HEK293T (cell line): ENCODE data around the gene FADD.

ENCODE experiments used
- CTCF ChIA-PET: fragments of 350-600 bp; formaldehyde crosslinking; extraction: SDS; loops from one replicate; lab custom pipeline; 2021; ENCODE audit warnings: antibody characterized with exemption, inconsistent platforms; lab: Yijun Ruan, JAX
- POLR2A ChIA-PET: fragments of 350-600 bp; formaldehyde crosslinking; extraction: SDS; loops from one replicate; lab custom pipeline; 2020; ENCODE audit warnings: antibody characterized with exemption, inconsistent platforms; lab: Yijun Ruan, JAX
- DNase-seq: peaks from one replicate; pipeline ENCODE4 v3.0.0; 2012; ENCODE audit warnings: mixed read lengths; ENCODE audit errors: extremely low spot score
- ARNT ChIP-seq: fragments of 450-650 bp; IDR thresholded peaks from 2 replicates; pipeline ENCODE4 v1.6.1; 2017; ENCODE audit warnings: mild to moderate bottlenecking
- BHLHE40 ChIP-seq: fragments of 450-650 bp; IDR thresholded peaks from 2 replicates; pipeline ENCODE4 v1.6.1; 2016; ENCODE audit warnings: mild to moderate bottlenecking, moderate library complexity, borderline replicate concordance
- CTBP1 ChIP-seq: fragments of 450-650 bp; IDR thresholded peaks from 2 replicates; pipeline ENCODE4 v1.6.1; 2016; ENCODE audit warnings: borderline replicate concordance
- ELF4 ChIP-seq: fragments of 450-650 bp; IDR thresholded peaks from 2 replicates; pipeline ENCODE4 v1.6.1; 2017; ENCODE audit warnings: antibody characterized with exemption
- FOXA1 ChIP-seq: fragments of 450-650 bp; IDR thresholded peaks from 2 replicates; pipeline ENCODE4 v1.6.1; 2016; ENCODE audit warnings: mild to moderate bottlenecking
- FOXK2 ChIP-seq: fragments of 450-650 bp; IDR thresholded peaks from 2 replicates; pipeline ENCODE4 v1.6.1; 2016; ENCODE audit warnings: mild to moderate bottlenecking
- FOXM1 ChIP-seq: fragments of 450-650 bp; IDR thresholded peaks from 2 replicates; pipeline ENCODE4 v1.6.1; 2017; ENCODE audit warnings: mild to moderate bottlenecking, borderline replicate concordance
- HDGF ChIP-seq: fragments of 450-650 bp; IDR thresholded peaks from 2 replicates; pipeline ENCODE4 v1.6.1; 2017; ENCODE audit warnings: antibody characterized with exemption, borderline replicate concordance
- L3MBTL2 ChIP-seq: fragments of 450-650 bp; conservative IDR thresholded peaks from 2 replicates; pipeline ENCODE4 v1.6.1; 2016; ENCODE audit warnings: mild to moderate bottlenecking
- LEF1 ChIP-seq: fragments of 450-650 bp; IDR thresholded peaks from 2 replicates; pipeline ENCODE4 v1.6.1; 2017; ENCODE audit warnings: mild to moderate bottlenecking, borderline replicate concordance
- NFRKB ChIP-seq: fragments of 450-650 bp; IDR thresholded peaks from 2 replicates; pipeline ENCODE4 v1.6.1; 2016; ENCODE audit warnings: mild to moderate bottlenecking, moderate library complexity
- SP1 ChIP-seq: fragments of 450-650 bp; IDR thresholded peaks from 2 replicates; pipeline ENCODE4 v1.6.1; 2017
- SUZ12 ChIP-seq: fragments of 450-650 bp; IDR thresholded peaks from 2 replicates; pipeline ENCODE4 v1.6.1; 2016; ENCODE audit warnings: mild to moderate bottlenecking
- TARDBP ChIP-seq: fragments of 450-650 bp; IDR thresholded peaks from 2 replicates; pipeline ENCODE4 v1.6.1; 2016
- ZNF384 ChIP-seq: fragments of 450-650 bp; IDR thresholded peaks from 2 replicates; pipeline ENCODE4 v1.6.1; 2016
- TF ChIP-seq, protein P1 (sequence below): fragments of 450-650 bp; IDR thresholded peaks from 2 replicates; pipeline ENCODE4 v1.6.1; 2016

Gene FADD

GRCh38 chr11:70202920-70203750, at the start of gene FADD:
FADD (plus strand) TSS chr11:70203296; CDS start chr11:70203460, 164 bp downstream.
- TF ChIP-seq HDGF (no peak), ELF4 (peak; percentile 42; the same call in 1 of the 2 replicates), SP1 (no peak), SUZ12 (no peak), ZNF384 (no peak), ARNT (no peak), L3MBTL2 (peak; percentile 36)
- DNase-seq = peak; percentile 95
- ChIA-PET CTCF (interaction anchor here (1.0 kb wide), 1 partner anchor 295 kb away, joined by 3 read pairs; no protein-coding TSS in a partner anchor), POLR2A (interaction anchor here (0.6 to 1.2 kb wide), 5 partner anchors 25 to 301 kb away, joined by 3 to 5 read pairs (median 3); no protein-coding TSS in a partner anchor)

GRCh38 chr11:70155386-70155785, 47.7 kb upstream of the FADD start:
- ChIA-PET POLR2A (no interaction called here), CTCF (interaction anchor here (0.6 kb wide), 1 partner anchor 17 kb away, joined by 3 read pairs; no protein-coding TSS in a partner anchor)
- no peak for DNase-seq
- TF ChIP-seq L3MBTL2 (no peak), ARNT (no peak), ELF4 (no peak), FOXK2 (no peak), ZNF384 (no peak), FOXA1 (no peak), HDGF (no peak), NFRKB (no peak), SP1 (no peak), LEF1 (no peak), FOXM1 (no peak), SUZ12 (no peak)
- TF ChIP-seq, protein P1, sequence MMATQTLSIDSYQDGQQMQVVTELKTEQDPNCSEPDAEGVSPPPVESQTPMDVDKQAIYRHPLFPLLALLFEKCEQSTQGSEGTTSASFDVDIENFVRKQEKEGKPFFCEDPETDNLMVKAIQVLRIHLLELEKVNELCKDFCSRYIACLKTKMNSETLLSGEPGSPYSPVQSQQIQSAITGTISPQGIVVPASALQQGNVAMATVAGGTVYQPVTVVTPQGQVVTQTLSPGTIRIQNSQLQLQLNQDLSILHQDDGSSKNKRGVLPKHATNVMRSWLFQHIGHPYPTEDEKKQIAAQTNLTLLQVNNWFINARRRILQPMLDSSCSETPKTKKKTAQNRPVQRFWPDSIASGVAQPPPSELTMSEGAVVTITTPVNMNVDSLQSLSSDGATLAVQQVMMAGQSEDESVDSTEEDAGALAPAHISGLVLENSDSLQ = no peak

DNA sequence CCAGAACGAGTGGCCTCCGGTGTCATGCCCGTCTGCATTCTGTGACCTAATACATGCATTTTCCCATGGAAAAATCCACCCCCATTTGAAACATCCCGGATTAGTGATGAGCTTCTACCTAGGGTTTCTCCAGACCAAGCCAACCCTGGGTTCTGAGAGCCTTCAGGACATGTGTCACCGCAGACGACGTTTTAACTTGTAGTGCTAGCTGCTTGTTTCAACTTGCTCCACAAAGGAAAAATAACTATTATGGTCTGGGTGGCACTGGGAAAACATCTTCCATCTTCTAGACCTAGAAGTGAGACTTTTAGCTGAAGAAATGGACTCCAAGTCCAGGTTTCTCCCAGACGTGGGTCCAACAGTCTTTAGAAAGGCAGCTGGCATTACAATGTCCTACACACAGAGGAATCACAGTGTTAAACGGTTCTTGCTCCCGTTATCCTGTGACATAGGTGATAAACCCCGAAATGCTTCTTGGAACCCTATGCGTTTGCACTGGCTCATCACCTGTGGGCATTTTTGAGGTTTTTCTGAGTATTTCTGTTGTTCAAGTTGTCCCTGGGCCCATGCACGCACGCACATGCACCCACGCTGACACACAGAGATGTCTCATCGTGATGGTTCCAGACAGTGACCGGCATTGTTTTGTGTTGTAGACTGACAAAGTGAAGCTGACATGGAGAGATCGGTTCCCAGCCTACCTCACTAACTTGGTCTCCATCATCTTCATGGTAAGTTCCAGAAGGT, 46.6 kb upstream of the FADD start:
- CTCF ChIA-PET = no interaction called here

DNA sequence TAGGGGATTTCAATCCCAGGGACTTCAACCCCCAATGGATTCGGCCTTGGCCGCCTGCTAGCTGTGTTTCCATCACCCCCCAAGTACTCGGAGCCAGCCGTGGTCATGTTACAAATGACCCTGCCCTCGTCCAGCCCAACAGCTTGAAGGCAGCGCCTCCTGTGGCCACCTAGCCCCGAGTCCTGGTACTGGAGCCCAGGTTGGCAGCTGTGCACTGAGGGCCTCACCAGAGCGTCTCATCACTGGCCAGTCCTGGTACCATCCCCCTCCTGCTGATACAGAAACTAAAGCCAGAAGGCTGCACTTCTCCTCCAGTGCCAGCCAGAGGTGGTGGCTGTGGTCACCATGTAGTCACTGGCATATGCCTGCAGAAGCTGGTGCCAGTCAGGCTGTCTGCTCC, 44.9 kb upstream of the FADD start:
- CTCF ChIA-PET = interaction anchor here (0.5 to 0.6 kb wide), 2 partner anchors 26 to 339 kb away, joined by 3 read pairs; no protein-coding TSS in a partner anchor
- POLR2A ChIA-PET = no interaction called here
- DNase-seq = peak; percentile 48
- no peak for TF ChIP-seq NFRKB
- TF ChIP-seq SP1 = no peak
- TF ChIP-seq, protein P1 = no peak
- TF ChIP-seq BHLHE40 = no peak
- no peak for TF ChIP-seq LEF1
- TF ChIP-seq FOXK2 = no peak
- TF ChIP-seq ARNT = no peak
- TF ChIP-seq HDGF = no peak
- TF ChIP-seq ZNF384 = no peak
- no peak for TF ChIP-seq FOXM1
- TF ChIP-seq FOXA1 = no peak
- TF ChIP-seq SUZ12 = no peak
- no peak for TF ChIP-seq CTBP1
- no peak for TF ChIP-seq L3MBTL2
- TF ChIP-seq ELF4 = no peak
- no peak for TF ChIP-seq TARDBP

More for the DNA sequence above, 46.6 kb upstream of the FADD start:
- TF ChIP-seq ELF4 (no peak), HDGF (no peak)
- POLR2A ChIA-PET = no interaction called here
- DNase-seq = no peak

DNA sequence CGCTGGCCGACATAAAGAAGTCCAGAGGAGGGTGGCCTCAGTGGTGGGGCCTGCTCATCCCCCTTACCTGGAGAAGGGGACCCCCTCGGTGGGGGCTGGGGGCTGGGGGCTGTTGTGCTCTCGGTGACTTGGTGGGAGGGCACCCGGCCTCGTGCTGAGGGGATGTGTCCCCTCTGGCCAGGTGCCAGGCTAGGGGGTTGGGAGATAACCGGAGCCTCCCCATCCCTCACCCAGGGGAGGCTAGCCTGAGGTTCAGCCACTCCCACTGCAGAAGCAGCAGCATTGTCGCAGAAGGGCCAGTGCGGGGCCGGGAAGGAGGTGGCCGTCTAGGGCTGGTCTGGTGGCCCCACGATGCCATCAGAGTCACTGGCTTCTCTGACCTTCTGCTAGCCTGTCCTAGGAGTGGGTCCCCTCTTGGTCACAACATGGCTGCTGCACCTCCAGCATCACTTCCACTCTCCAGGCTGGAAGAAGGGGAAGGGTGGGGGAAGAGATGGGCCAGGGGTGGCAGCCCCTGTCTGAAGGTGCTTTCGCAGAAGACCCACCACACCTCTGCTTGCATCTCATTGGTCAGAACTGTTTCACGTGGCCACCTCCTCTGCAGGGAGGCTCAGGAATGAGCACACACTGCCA, 44.2 kb upstream of the FADD start:
- no peak for DNase-seq
- no peak for TF ChIP-seq CTBP1
- TF ChIP-seq ZNF384 = no peak
- no peak for TF ChIP-seq LEF1
- TF ChIP-seq NFRKB = no peak
- no peak for TF ChIP-seq FOXM1
- TF ChIP-seq L3MBTL2 = no peak
- no peak for TF ChIP-seq FOXK2
- TF ChIP-seq TARDBP = no peak
- TF ChIP-seq, protein P1 = no peak
- TF ChIP-seq FOXA1 = no peak
- TF ChIP-seq ELF4 = no peak
- POLR2A ChIA-PET = no interaction called here
- CTCF ChIA-PET = interaction anchor here (0.5 kb wide), 1 partner anchor 26 kb away, joined by 3 read pairs; no protein-coding TSS in a partner anchor
